Breast epithelium (tissue), 3 donors: ENCODE results near the gene SLC1A3.

Experiments used
- CTCF ChIP-seq, 3 donors: fragments of 450-650 bp; IDR thresholded peaks; one replicate each; pipeline ENCODE4 v1.5.1; 2016 to 2017; ENCODE audit warnings: antibody characterized with exemption in 3 of 3, mild to moderate bottlenecking in 3 of 3, moderate library complexity in 3 of 3
- POLR2AphosphoS5 ChIP-seq, 3 donors: sonication (generic); formaldehyde crosslinking; IDR thresholded peaks; one replicate each; pipeline ENCODE4 v1.6.1; 2017; ENCODE audit warnings: antibody characterized with exemption in 3 of 3

GRCh38 chr5:36631620-36632362 lies 25.4 kb downstream of the SLC1A3 start:
- no peak for TF ChIP-seq CTCF (IDR thresholded peaks at IDR 0.05)
- TF ChIP-seq POLR2AphosphoS5 (IDR thresholded peaks at IDR 0.05) = no peak
